ENCODE measurements around the gene SOST. TPM values are rescaled to one million over a fixed set of nuclear protein-coding genes. Genes with fewer than 3 reads are reported as not detected.

SOST gene
- total RNA-seq, 2 donors from 2014 or later: not detected

DNA sequence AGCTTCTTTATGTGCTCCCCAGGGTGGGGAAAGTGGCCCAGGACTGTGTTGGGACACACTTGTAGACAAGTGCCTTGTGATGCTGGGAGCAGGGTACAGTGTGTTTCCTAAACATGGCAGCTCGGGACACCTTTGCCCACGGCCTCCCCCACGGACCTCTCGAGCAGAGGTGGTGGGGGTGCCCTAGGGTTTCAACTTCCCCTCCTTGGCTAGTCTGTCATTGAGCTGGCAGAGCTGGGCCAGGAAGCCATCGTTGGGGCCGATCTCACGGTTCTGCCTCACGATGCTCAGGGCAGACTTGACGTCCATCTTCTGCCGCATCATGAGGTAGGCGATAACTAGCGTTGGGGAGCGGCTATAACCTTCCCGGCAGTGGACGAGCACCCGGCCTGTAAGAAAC is 10.8 kb upstream of the SOST start:
- H3K27ac ChIP-seq: no peak overlapping the region
- DNase-seq: no peak
- TF ChIP-seq, protein P1, sequence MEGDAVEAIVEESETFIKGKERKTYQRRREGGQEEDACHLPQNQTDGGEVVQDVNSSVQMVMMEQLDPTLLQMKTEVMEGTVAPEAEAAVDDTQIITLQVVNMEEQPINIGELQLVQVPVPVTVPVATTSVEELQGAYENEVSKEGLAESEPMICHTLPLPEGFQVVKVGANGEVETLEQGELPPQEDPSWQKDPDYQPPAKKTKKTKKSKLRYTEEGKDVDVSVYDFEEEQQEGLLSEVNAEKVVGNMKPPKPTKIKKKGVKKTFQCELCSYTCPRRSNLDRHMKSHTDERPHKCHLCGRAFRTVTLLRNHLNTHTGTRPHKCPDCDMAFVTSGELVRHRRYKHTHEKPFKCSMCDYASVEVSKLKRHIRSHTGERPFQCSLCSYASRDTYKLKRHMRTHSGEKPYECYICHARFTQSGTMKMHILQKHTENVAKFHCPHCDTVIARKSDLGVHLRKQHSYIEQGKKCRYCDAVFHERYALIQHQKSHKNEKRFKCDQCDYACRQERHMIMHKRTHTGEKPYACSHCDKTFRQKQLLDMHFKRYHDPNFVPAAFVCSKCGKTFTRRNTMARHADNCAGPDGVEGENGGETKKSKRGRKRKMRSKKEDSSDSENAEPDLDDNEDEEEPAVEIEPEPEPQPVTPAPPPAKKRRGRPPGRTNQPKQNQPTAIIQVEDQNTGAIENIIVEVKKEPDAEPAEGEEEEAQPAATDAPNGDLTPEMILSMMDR (IDR thresholded peaks at IDR 0.05): no peak

DNA sequence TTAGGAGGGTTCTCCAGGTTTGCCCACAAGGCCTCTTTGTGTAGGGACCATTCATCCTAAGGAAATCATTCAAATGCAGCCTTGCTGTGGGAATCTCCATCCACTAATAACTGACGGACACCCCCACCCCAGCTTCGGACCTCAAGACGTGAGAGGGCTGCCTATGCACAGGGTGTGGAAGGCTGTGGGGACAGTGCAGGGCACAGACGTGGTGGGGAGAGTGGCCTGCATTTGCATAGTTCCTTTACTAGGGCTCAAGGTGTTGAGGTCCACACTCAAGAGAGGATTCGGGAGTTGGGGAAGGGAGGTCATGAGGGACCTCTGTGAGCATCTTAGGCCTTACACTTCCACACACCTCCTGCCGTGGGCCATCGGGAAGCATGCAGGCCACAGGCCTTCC is 10.4 kb upstream of the SOST start:
- TF ChIP-seq, protein P1 (IDR thresholded peaks at IDR 0.05): no peak
- Histone ChIP-seq H3K27me3 (no peaks in the 10 kb centered on the region), H3K4me3 (no peak overlapping the region), H3K27ac (peak overlapping the region; percentile 4), H3K36me3 (peaks cover 5% of the 10 kb centered on the region), H3K9me3 (no peaks in the 10 kb centered on the region), H3K4me1 (no peaks in the 10 kb centered on the region), H3K9ac (ENCODE audit: low read depth in 2 of 2, low read length in 2 of 2) (no peak overlapping the region)
- intact Hi-C loops (cut with DNase I): no loop called here
- DNase-seq: no peak

More for the DNA sequence above, 10.8 kb upstream of the SOST start:
- H3K9me3 ChIP-seq: no peaks in the 10 kb centered on the region
- H3K36me3 ChIP-seq: peaks cover 5% of the 10 kb centered on the region
- no peaks in the 10 kb centered on the region for H3K27me3 ChIP-seq
- H3K9ac ChIP-seq (ENCODE audit: low read depth in 2 of 2, low read length in 2 of 2): no peak overlapping the region
- H3K4me3 ChIP-seq: no peak overlapping the region
- intact Hi-C loops (cut with DNase I): no loop called here
- H3K4me1 ChIP-seq: no peaks in the 10 kb centered on the region

DNA sequence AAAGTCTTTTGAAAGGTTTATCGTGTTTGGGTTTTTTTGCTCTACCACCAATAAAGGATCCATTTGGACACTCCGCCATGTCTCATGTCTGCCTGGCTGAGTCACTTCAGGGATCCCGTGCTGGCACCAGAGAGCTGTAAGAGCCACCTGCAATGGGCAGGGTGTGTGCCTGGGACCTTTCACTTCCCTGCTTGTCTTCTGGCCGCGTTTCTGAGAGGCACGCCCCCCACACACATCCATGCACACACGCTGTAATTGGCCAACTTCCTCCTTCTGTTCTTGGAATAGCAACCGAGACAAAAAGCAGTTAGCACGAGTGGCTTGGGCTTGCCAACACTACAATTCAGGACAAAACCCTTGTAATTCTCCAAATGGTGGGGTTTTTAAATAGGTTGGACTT is 9.8 kb upstream of the SOST start:
- Histone ChIP-seq H3K9ac (ENCODE audit: low read depth in 2 of 2, low read length in 2 of 2) (no peak overlapping the region), H3K4me3 (no peak overlapping the region), H3K27me3 (no peaks in the 10 kb centered on the region), H3K36me3 (peaks cover 5% of the 10 kb centered on the region), H3K27ac (peak overlapping the region; percentile 4), H3K9me3 (no peaks in the 10 kb centered on the region), H3K4me1 (no peaks in the 10 kb centered on the region)
- intact Hi-C loops (cut with DNase I): no loop called here
- TF ChIP-seq, protein P1 (IDR thresholded peaks at IDR 0.05): no peak
- peak; percentile 66 for DNase-seq

DNA sequence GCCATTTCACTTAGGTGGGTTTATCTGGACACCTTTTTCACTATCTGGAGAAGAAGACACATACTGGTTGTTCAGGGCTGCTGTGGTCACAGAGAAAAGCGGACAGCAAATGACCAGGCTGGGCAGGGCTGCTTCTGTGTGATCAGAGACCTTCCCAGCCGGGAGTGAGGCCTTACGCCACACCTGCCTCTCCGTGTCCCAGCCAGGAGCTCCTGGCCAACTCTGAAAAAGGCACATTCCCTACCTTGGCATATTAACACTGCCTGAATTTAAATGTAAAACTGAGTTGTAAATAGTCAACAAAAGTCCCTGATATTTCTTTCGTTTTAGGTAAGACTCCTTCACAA is 9.1 kb upstream of the SOST start:
- no peaks in the 10 kb centered on the region for H3K4me1 ChIP-seq
- no peak for DNase-seq
- intact Hi-C loops (cut with DNase I): no loop called here

DNA sequence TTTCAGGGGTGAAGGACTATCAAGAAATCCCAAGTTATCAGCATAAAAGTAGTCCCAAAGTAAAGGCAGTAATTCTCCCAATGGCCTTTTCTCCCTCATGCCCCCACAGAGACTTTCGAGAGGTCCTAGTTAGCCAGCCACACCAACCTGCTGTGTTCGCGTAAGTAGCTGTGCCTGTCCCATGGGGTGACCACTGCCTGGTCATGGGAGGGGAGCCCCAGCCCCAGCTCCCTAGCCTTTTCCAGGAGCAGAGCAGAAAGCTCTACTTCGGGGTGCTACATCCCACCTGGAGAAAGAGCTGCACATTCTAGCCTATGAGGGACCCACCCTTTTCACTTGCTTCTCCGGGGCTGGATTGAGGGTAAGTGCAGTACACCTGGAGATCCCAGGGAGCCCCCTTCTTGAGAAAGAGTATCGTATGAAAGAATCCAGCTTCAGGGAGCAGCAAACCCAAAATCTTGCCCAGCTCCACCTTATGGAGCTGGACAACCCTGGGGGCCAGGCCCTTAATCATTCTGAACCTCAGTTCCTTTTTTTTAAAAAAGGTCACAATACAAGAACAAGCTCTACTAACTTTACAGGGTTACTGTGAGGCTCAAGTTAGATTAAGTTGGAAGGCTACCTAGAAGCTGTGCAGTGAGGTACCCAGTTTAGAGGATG is 8.6 kb upstream of the SOST start:
- Histone ChIP-seq H3K36me3 (peaks cover 5% of the 10 kb centered on the region), H3K4me1 (no peaks in the 10 kb centered on the region), H3K27ac (no peak overlapping the region), H3K9ac (ENCODE audit: low read depth in 2 of 2, low read length in 2 of 2) (no peak overlapping the region), H3K4me3 (no peak overlapping the region), H3K27me3 (no peaks in the 10 kb centered on the region), H3K9me3 (no peaks in the 10 kb centered on the region)
- no peak for DNase-seq
- intact Hi-C loops (cut with DNase I): no loop called here
- TF ChIP-seq, protein P1 (IDR thresholded peaks at IDR 0.05): no peak

More for the DNA sequence above, 9.1 kb upstream of the SOST start:
- Histone ChIP-seq H3K9ac (ENCODE audit: low read depth in 2 of 2, low read length in 2 of 2) (no peak overlapping the region), H3K27ac (no peak overlapping the region), H3K9me3 (no peaks in the 10 kb centered on the region), H3K4me3 (no peak overlapping the region), H3K27me3 (no peaks in the 10 kb centered on the region), H3K36me3 (peaks cover 5% of the 10 kb centered on the region)
- TF ChIP-seq, protein P1 (IDR thresholded peaks at IDR 0.05): no peak

Measured in colonic mucosa (tissue), 4 donors.